HG03097 (cell line): Measurements from ENCODE around the gene CYREN.
"Not testable (repeated sequence)": the region's sequence is repeated elsewhere in the genome, so short reads cannot be mapped to it uniquely, and the experiment has no call there.

Experiments used
- ATAC-seq: cut with Tn5 transposase; IDR thresholded peaks from one replicate; pipeline ENCODE4 v1.9.1; 2021; ENCODE audit not compliant: unreplicated experiment, low FRiP score

Gene CYREN, protein sequence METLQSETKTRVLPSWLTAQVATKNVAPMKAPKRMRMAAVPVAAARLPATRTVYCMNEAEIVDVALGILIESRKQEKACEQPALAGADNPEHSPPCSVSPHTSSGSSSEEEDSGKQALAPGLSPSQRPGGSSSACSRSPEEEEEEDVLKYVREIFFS

DNA sequence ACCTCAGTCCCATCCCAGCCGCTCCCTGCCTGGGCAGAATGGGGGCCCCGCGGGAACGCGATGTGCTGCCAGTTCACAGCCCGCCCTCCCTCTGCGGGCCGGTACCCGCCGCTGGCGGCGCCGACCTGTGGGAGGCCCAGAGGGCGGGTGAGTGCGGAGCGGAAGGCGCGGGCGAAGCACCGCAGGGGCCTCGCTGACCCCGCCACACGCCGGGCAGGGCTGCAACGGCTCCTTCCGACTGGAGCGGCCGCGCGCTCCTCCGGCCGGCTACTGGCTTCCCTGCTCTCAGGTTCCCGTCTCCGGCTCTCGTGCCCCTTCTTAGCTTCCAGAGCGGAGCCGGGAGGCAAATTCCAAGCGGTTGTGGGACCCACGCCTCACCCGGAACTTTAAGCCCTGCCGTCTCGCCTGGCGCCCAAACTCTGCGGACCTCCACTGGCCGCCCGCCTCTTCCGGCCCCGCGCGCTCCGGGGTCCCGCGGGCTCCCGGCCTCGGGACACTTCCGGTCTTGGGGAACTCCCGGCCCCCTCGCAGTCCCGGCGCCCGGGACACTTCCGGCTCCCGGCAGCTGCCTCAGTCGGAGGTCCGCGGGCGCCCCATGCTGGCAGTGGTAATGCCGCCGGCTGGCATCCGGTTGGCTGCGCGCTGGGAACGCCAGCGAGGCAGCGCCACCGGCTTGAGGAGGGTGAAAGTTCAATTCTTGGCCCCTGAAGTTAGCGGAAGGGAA lies at the start of gene CYREN:
Gene CYREN, minus strand, starts transcription at position 434 of the 724 bp plus-strand sequence. CDS start 1,785 bp downstream, outside the sequence.
- ATAC-seq: peak; percentile 77

DNA sequence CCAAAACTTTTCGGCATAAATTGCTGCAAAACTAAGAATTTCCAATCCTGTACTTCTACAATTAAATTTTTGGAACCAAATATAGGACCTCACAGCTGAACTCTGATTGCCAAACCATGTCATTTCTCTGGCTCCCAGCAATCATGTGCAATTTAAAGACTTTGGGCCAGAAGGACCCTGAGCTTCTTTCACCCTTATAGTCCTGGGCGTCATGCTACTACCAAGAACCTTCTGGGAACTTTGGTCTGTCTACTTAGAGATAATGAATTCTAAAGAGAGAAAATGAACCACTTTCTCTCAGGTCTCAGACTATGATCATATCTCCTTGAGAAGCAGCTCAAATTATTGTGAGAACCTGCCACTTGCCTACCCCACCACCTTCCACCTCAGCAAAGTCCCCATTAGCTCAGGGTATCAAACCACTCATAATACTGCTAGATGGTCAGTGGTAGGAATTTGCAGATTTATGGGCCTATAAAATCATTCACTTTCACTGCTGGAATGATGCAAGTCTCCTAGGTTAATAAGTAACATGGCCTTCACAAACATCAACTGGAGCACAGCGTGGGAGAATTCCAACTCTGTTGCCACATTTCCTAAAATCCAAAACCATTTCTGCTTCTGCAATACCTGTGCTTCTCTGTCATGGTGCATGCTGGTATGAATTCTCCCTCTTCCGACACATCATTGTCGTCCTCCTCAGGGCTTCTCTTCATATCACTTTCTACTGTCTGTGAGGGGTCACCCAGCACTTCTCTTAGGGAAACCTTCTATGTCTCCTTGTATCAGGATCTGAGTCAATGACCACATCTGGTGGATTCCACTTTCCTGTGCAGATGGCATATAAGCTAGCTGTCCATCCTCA lies 47.4 kb upstream of the CYREN start:
- ATAC-seq: no peak

DNA sequence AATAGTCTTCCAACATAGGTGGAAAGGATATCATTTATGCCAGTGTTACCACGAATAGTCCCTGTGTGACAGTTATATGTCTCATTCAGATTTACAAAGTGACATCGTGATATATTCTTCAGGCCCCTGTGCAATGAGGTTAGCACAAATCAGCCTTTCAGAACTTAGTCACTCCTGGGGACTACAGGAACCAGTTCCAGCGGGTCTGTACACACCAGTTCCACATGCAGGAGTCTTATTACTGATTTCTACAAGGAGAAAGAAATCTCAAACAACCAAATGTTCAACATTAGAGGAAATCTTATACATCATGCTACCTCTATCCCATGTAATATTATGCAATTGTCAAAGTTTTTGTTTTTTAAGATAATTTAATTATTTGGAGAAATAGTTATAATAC lies 45.2 kb upstream of the CYREN start:
- ATAC-seq: no peak

DNA sequence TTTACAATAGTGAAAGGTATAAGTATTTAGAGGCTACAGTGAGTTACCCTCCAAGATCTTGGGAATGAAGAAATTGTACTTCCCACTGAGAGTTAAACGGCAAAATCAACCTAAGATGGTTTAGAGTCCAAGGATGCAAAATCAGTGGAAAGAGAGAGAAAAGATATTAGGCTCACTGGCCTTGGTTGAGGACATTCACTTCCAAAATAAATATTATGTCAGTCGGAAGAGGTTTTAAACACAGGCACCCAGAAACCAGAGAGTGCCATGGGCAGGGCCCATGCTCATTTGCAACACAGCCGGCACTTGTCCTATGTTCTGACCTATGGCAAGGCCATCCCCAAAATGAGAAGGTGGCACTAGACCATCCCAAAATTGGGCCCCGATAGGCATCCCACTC lies 44.7 kb upstream of the CYREN start:
- ATAC-seq: no peak

DNA sequence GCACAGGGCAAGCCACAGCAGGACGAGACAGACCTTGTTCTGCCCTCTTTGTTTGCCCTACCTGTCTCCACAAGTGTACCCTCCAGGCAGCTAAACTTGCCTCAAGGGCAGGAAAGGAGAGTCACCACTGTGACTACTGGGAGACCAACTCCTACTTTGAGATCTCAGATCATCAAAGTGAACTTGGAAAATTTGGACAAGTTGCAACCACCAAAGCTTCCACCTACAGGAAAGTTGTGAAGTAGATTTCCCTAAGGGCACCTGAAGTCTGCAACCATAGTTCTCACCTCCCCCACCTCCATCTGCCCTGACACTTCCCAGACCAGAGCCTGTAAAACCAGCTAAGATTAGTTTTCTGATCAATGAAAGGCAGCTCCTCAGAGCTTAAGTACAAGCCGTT lies 43.3 kb upstream of the CYREN start:
- no peak for ATAC-seq

DNA sequence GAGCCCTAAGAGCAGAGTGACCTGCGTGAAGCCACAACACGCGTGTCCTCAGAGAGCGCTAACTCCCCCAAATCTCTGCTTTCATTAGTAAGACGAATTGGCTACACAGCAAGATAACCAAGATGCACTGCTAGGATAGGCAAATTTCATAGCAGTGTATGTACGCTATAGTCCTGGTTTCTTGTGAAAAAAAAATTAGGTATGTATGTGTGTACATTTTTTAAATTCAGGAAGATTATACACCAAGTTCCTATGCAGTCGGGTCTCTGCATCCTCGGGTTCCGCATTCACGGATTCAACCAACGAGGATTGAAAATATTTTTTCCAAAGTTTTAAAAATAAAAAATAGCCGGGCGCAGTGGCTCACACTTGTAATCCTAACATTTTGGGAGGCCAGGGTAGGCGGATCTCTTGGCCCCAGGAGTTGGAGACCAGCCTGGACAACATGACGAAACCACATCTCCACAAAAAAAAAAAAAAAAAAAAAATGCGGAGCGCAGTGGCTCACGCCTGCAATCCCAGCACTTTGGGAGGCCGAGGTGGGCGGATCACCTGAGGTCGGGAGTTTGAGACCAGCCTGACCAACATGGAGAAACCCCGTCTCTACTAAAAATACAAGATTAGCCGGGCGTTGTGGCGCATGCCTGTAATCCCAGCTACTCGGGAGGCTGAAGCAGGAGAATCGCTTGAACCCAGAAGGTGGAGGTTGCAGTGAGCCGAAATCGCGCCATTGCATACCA lies 41.6 kb upstream of the CYREN start:
- not testable (repeated sequence) for ATAC-seq

DNA sequence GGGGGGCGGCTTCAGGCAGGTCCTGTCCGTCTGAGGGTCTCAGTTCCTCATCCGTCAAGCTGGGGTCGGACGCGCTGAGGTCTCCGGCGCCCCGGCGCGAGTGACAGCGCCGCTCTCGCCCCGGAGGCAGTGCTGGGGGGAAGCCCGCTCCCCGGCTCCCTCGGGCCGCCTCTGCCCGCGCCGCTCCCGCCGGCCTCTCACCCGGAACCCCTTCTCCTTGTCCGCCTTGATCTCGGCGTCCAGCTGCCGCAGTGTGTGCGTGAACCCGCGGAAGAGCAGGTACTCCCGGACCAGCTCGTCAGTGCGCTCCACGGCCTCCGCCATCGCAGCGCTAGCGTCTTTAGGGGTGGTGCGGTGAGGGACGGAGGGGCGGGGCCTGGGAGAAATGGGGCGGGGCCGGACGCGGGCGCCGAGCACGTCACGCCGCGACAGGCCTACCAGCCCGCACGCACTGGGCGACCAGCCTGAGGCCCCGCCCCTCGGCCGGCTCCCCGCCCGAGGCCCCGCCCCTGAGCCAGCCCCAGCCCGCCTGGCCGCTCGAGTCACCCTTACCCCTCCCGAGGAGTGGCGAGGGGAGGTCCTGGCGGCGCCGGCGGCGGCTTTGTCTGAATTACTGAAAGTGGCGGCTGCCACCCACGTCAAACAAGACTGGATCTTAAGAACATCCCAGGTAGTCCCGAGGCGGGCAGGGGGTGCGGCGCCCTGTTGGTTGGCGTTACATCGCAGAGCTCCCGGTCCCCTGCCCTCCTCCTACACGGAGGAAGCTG lies 40.9 kb upstream of the CYREN start, which contains the start of gene WDR91:
Gene WDR91, minus strand, starts transcription at position 348 of the 767 bp plus-strand sequence. Its CDS starts 24 bp downstream, at position 324.
- ATAC-seq: peak; percentile 87

DNA sequence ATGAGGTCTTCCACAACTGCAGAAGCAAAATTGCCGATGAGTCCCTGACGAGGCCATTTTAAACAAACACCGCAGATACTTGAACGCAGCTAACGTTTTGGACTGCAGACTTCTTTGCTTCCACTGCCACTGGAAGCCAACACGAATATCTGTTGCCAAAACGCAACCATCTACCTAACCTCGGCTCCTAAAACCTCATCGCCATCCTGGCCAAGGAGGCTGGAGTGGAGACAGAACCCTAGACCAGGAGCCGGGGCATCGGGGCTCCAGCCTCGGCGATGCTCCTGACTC lies 40.3 kb upstream of the CYREN start:
- no peak for ATAC-seq

DNA sequence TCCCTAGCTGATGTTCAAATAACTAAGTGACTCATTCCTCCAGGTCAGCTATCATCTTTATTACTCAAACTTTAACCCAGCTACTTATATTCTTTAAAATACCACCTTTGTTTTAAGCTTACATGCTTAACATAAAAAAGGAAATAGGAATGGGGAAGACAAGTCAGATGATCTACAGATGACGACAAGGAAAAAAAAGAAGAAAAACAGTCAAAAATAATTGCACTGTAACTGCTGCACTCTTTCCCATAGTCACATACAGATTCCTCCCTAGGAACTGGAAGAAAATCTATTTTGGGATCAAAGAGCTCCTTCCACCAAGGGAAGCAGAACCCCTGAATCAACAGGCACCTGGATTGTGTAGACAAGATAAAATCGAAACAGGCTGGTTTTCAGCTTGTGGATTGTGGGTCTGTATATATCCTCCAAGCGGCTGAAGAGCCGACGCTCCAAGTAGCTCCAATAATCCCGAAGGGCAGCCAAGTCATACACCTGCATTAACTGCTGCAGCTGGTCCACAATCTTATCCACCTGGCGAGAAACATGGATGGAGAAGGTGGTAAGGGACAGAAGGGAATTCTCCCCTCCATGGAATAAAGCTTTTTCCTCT lies 38.8 kb upstream of the CYREN start:
- ATAC-seq: no peak

DNA sequence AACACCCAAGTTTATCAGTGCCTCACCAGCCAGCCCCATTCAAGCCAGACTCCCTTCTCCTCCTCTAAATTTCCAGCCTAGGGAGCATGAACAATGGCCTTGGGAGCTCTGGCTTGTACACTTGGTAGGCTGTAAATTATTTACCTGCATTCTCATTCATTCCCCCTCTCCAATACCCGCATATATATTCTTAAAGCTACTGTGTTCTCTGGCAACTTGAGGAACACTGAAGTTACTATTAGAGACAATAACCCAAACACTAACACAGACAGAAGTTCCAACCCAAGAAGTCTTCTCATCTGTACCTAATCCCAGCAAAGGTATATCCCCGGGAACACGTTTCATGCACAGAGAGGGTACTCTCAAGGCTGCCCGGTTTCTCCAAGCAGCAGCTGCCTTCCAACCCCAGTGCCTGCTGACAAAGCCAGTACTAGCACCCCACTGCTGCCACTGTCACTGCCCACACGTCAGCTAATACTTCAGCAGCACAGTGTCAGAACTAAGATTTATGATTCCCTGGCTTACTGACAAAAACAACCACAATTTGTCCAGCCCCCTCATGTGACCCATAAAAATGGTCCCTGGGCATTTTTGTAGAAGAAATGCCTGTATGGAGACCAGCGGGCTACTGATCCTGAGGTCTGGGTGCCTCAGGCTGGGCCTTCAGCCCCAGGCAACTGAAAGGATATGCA lies 37.7 kb upstream of the CYREN start:
- ATAC-seq: no peak

DNA sequence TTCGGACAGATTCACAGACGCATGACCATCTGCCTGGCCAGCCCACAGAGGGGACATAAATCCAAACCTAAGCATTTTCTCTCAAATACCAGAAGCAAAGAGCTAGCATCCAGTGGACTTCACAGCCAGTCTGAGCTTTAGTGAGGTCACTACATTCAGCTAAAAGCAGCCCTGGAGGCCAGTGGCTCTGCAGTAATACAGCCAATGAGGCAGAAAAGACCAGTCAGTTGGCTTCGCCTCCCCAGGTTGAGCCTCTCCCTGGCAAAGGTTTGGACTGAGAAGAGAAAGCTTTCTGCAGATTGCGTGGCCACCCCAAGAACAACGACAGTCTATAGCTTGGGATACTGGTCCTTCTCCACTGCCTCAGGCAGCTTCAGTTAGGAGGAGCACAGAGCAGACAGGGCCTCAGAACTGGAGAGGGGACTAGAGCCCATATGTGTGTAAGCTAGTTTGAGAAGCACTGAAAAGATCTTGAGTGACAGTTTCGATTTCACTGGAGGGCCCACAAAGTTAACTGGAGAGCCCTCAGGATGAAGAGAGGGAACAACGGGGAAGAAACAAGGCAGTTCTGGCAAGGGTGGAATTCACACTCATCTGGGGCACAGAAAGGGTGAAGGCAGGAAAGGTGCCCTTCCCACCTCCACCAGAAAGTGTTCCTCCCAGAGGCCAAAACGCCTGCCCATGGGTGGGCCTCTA lies 37.0 kb upstream of the CYREN start:
- ATAC-seq: no peak

DNA sequence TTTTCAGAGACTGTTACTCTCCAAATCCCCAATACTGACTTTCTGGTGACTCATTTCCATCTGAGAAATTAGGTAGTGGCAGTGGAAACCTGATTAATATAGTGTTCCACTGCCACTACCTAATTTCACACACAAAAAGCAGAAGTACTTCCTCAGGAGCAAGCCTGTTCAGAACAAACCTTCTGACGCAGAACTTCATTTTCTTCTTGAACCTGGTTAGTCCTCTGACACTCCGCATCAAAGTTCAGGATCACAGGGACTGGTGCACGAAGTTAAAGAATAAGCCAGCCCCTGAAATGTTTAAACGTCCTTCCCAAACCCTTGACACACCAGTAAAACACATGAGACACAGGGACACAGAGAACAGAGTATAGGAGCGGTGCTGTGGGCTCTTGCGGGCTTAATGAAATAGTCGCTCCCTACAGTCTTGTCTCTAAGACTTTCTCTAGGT lies 36.5 kb upstream of the CYREN start:
- ATAC-seq: no peak

DNA sequence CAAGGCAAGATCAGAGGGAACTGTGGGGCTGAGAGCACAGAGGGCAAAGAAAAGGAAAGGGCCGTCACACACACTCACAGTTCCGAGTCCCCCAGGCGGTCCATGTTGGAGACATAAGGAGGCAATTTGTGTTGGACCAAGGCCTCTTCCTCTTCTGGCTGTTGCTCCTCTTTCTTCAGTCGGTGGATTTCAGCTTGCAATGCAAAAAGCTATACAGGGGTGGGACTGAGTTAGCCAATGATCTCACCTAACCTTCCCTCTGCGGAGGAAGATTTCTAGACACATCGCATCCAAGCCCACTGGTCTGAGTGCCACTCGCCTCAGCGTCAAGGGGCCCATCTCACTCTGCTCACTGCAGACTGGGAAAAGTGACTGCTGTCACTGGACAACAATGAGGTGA lies 35.3 kb upstream of the CYREN start:
- ATAC-seq: no peak

DNA sequence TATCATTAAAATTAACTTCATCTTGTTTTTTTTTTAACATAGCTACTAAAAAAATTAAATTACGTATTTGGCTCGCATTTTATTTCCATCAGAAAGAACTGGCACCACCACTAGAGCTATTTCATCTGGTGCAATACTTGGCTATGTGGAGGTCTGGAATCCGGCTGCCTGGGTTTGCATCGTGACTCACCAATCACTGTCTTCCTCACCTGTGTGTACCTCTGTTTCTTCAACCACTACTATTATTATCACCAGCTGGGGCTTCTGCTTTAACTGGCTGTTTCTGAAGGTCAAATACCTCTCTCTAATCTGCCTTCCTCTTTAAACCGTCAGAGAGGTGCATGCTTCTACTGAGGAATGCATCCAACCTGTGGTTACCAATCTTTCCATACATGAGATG lies 34.4 kb upstream of the CYREN start:
- no peak for ATAC-seq

DNA sequence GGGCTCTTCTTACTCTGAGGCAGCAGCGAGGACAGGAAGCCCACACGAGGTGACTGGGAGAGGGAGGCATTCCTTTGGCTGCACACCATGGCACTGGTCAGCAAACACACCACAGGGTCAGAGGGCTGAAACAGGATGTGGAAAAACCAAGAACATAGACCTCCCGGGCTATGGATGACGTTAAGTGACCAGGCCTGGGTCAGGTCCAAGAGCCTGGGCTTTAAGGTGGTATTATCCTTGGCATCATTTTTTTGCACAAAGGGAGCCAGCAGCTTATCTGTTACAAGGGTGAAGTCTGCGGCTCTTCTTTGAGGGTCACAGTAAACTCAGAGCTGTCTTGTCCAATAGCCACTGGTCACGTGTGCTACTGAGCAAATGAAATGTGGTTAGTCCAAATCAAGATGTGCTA lies 33.8 kb upstream of the CYREN start:
- ATAC-seq: no peak

DNA sequence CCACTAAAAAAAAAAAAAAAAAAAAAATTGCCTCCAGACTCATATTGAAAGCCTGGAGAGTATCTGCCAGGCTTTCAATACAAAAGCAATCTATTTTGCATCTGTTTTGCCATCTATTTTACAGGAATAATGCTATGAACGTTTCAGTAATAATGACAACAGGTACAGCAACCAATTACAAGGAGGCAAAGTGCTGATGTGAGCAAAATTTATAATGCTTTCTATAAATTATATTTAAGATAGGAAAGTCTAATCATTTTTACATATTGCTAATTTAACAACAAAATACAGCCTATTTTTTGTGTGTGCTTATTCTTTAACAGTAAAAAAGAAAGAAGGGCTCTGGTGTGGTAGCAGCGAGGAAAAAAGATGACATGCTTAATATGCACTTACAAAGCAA lies 30.8 kb upstream of the CYREN start:
- no peak for ATAC-seq

DNA sequence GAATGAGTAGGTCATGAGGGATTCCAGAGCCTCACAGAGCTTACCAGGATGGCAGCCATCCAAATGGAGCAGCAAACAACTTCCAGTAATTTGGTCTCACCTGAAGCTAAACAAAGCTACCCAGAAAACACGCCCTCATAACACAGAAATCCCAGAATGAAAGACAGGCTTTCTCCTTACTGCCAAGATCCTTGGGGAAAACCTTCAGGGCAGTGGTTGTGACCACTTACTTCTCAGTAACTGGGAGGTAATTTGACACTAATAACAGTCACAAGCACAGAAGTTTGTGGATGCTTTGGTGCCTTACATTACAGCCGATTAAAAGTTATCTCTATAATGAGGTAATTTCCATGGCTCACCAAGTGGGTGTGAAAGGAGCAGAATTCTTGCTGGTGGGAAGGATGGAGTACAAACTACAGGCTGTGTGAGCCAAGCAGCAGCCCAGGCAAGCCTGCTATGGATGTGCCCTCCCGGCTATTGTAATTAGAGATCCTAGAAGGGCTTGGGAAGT lies 30.4 kb upstream of the CYREN start:
- no peak for ATAC-seq

DNA sequence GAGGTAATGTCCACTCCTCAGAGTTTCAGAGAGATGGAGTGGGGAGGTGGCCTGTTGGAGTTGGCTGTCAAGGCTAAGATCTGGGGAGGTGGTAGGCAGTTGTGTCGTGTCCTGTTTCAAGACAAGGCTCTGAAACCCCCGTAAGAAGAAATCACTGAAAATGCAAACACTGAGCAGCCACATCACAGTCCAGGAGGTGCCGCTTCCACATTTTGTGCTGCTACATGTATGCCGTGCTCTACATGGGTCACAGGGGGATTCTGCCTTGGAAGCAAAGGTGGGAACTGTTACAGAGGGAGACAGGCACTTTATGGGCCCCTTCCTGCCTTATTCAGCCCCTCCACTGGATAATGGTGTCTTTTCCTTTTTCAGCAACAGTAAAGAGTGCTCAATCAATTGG lies 28.9 kb upstream of the CYREN start:
- no peak for ATAC-seq
